Right lobe of liver (tissue), 6 donors: ENCODE data around the gene EXOC2. TPM values are rescaled to one million over a fixed set of nuclear protein-coding genes. Genes with fewer than 3 reads are reported as not detected.
A peak's percentile ranks its signal among the peaks of the same experiment; 100 is the strongest.

Experiments used
- ATAC-seq, 4 donors: fragments of 200-7000 bp; cut with Tn5 transposase; one replicate each; pipeline ENCODE4 v1.9.1; 2020; ENCODE audit warnings: mild to moderate bottlenecking in 4 of 4, moderate library complexity in 4 of 4
- DNase-seq, 3 donors: peaks; one replicate each; pipeline ENCODE4 v3.0.0-alpha.2; 2020
- H3K27ac ChIP-seq, 3 donors: fragments of 200-600 bp; one replicate each; pipeline ENCODE4 v1.8.0; 2022
- H3K27me3 ChIP-seq, 2 donors: fragments of 200-600 bp; one replicate each; pipeline ENCODE4 v1.8.0; 2022
- H3K36me3 ChIP-seq, 4 donors: fragments of 200-600 bp; sonication (generic) in 1 of 4; one replicate each; pipeline versions ENCODE4 v1.5.1 to v1.8.0; 2017 to 2022; ENCODE audit warnings: control low read depth in 1 of 4
- H3K4me1 ChIP-seq, 4 donors: fragments of 200-600 bp; sonication (generic) in 1 of 4; one replicate each; pipeline versions ENCODE4 v1.5.1 to v1.8.0; 2017 to 2022; ENCODE audit warnings: control low read depth in 1 of 4
- H3K4me3 ChIP-seq, 3 donors: fragments of 200-600 bp; one replicate each; pipeline ENCODE4 v1.8.0; 2022
- H3K9me3 ChIP-seq, 4 donors: fragments of 200-600 bp; sonication (generic) in 1 of 4; one replicate each; pipeline versions ENCODE4 v1.5.1 to v1.8.0; 2017 to 2022; ENCODE audit warnings: control low read depth in 1 of 4
- CTCF ChIP-seq, 4 donors: fragments of 200-600 bp in 3 of 4; fragments of 450-650 bp in 1 of 4; IDR thresholded peaks; one replicate each; pipeline versions ENCODE4 v1.5.1 to v1.8.0; 2016 to 2022; ENCODE audit warnings: antibody characterized with exemption in 4 of 4, mild to moderate bottlenecking in 2 of 4
- POLR2A ChIP-seq: fragments of 450-650 bp; IDR thresholded peaks from one replicate; pipeline ENCODE4 v1.6.1; 2017; ENCODE audit warnings: antibody characterized with exemption, mild to moderate bottlenecking
- WGBS: methylation state at CpG from one replicate; pipeline ENCODE4 v1.1.6; 2018; ENCODE audit warnings: low coverage, low lambda C conversion rate; ENCODE audit not compliant: insufficient coverage; ENCODE audit errors: missing lambda C conversion rate; 5-methylcytosine and 5-hydroxymethylcytosine counted together
- intact Hi-C, 2 donors: fragments of 100-400 bp; cut with DNase I; formaldehyde crosslinking; loops; one replicate each; pipeline versions ENCODE4 v1.11.2 to v1.14.1; 2022
- total RNA-seq, 6 experiments: library from RNA; depleted of rRNA in 2 of 6; stranded (reverse); fragments of >200 nt in 2 of 6; fragmentation: NEBNext Ultra II Directional in 3 of 6; extraction: Animal tissue kit (Norgen Biotek cat#: 25700) in 3 of 6; gene quantifications; one replicate each; pipeline versions ENCODE4 v1.1.0 to v1.2.4, GENCODE V29; 2016 to 2023
- donor health status: DM: no; HTN: yes; CAD: no.
- donor health status: DM: no; HTN: no; CAD: no.
- donor health status: DM: no; HTN: no; CAD: no.
- donor health status: DM: no; HTN: yes; CAD: no.
- donor health status: DM: no; HTN: yes; CAD: no.

Gene EXOC2
- total RNA-seq, 6 experiments from 2014 or later = 7.1 to 12.8 (median 10.5) TPM

- Histone ChIP-seq H3K4me1 (no peaks in the 10 kb centered on the region), H3K4me3 (no peak overlapping the region), H3K9me3 (no peaks in the 10 kb centered on the region), H3K36me3 (no peaks in the 10 kb centered on the region), H3K27ac (no peak overlapping the region), H3K27me3 (no peaks in the 10 kb centered on the region)
- 92% methylated on average over 20 of the region's 50 CpGs for WGBS
- TF ChIP-seq CTCF (IDR thresholded peaks at IDR 0.05) = no peak
- TF ChIP-seq POLR2A = no peak
- no peak for DNase-seq
- intact Hi-C loops = no loop called here
- ATAC-seq = peak in 1 of 4 donors; percentile 36
These were observed 257.3 kb downstream of the EXOC2 start for GRCh38 chr6:435441-436307.

Other genes starting within 250 kb of the EXOC2 start
- 1 to 10 TPM in 2 of 6 experiments, under 1 TPM in 3, not detected in 1; 0.26 to 2.8 (median 0.34) TPM for gene HUS1B, start 36.0 kb downstream of the EXOC2 start, total RNA-seq